Stimulated activated CD8-positive, alpha-beta memory T cell treated with anti-CD3 and anti-CD28 coated beads, Interleukin-4, amount 100 ng/mL, for 1 hour (primary cell): ENCODE data around the gene COG5.

Experiments
- DNase-seq, 2 donors: peaks; one replicate each; pipeline ENCODE4 v3.0.0-alpha.2; 2020; ENCODE audit warnings: low read depth in 2 of 2, low spot score in 1 of 2

Gene COG5

DNA sequence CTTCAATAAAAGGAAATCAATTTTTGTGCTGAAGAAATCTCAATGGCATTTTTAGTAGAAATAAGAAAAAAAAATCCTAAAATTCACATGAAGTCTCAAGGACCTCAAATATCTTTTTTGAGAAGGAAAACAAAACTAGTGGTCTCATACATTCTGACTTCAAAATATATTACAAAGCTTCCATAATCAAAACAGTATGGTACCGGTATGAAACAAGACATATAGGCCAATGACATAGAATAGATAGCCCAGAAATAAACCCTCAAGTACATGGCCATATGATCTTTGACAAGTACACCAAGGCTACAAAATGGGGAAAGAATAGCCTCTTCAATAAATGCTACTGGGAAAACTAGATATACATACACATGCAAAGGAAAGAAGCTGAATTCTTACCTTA, 225.6 kb downstream of the COG5 start:
- DNase-seq = no peak

DNA sequence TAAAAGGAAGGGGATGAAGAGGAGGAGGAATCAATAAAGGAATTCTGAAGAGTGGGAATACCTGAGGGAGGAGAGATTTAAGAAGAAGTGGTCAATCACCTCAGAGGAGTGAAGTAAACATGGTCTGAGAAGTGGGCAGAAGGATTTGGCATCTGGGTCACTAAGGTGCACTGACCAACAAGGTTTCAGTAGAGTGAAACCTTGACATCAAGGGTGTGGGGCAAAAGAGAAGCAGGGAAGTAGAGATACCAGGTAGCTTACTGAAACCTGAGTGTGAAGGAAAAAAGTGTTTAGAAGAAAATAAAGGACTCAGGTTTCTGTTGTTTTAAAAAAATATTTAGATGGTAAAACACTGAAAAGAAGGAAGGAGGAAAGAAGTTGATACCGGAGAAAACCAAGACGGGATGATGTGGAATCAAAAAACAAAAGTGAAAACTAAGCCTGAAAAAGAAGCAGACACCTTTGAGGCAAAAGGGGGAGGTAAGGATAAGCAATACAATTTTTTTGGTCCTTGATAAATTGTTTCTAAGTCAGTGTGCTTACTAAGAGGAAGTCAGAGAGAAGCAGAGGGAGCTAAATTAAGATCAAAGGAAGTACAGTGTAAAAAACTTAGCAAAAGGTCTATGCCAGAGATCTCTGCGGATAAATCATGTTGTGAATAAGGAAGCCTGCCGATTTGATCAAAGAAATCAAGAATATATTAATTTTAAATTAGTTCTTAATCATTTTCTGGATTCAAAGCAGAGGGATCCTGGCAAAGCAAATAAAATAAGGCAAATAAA, 231.0 kb downstream of the COG5 start:
- DNase-seq = no peak

DNA sequence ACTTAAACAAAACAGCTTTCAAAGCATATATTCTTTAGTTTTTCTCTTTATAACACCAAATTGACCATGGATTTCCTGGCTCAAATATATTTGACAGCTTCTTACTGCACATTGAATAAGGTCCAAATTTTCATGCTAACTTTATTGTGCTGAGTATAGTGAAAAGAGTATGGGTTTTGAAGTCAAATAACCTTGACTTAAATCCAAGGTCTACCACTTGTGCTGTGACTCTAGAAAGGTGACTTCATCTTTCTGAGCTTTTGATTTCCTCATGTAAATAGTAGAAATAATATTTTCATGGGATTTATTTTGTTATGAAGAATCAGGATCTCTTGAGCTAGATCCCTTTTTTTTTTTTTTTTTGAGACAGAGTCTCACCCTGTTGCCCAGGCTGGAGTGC, 233.2 kb downstream of the COG5 start:
- no peak for DNase-seq

DNA sequence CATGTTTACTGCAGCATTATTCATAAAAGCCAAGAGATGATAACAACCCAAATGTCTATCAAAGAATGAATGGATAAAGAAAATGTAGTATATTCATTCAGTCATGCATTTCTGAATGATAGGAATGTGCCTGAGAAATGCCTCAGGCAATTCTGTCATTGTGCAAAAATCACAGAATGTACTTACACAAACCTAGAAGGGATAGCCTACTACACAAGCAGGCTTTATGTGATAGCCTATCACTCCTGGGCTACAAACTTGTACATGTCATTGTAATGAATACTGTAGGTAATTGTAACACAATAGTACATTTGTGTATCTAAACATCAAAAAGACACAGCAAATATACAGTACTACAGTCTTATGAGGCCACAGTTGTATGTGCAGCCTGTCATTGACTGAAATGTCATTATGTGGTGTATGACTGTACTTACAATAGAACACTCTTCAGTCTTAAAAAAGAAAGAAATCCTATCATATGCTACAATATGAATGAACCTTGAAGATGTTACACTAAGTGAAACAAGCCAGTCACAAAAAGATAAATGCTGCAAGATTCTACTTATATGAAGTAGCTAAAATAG, 235.6 kb downstream of the COG5 start:
- no peak for DNase-seq

DNA sequence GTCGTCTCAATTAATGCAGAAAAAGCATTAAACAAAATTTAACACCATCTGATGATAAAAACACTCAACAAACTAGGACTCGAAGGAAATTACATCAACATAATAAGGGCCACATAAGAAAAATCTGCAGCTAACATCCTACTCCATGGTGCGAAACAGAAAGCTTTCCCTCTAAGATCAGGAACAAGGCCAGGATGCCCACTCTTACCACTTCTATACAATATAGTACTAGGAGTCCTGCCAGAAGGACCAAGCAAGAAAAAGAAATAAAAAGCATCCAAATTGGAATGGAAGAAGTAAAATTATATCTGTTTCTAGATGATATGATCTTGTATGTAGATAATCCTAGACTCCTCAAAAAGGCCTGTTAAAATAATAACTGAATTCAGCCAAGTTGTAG, 237.7 kb downstream of the COG5 start:
- DNase-seq = no peak

GRCh38 chr7:107322015-107322414, 241.7 kb downstream of the COG5 start:
- no peak for DNase-seq

- no peak for DNase-seq
Measured at GRCh38 chr7:107321611-107322010, 242.1 kb downstream of the COG5 start.

DNA sequence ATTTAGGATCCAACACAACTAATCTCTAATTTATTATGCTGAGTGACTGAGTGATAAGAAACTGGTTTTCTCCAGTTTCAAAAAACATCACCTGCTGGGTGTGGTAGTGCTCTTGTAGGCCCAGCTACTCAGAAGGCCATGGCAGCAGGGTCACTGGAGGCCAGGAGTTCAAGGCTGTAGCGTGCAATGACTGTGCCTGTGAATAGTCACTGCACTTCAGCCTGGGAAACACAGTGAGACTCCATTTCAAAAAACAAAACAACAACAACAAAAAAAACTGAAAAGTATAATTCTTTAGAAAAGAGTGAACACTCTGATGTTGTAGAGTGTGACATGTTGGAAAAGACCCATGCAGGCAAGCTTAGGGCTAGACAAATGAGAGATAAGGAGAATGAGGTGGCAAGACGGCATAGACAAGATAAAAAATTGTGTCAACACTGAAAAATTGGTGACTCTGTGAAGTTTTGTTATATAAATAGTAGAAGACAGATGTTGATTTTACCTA, 243.9 kb downstream of the COG5 start:
- no peak for DNase-seq

- DNase-seq = no peak
Measured at GRCh38 chr7:107318523-107319160, 245.1 kb downstream of the COG5 start.

GRCh38 chr7:107315716-107316220, 248.0 kb downstream of the COG5 start:
- DNase-seq = no peak

DNA sequence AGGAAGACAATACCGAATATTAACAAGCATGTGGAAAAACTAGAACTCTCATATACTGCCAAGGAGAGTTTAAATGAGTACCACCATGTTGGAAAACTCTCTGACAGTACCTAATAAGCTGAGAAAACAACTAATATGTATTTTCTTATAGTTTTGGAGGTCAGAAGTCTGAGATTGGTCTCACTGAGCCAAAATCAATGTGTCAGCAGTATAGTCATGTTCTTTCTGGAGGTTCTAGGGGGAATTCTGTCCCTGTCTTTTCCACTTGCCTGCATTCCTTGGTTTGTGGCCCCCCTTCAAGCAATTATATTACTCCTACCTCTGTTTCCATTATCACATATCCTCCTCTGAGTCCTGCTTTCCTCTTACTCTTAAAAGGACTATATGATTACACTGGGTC, 250.4 kb downstream of the COG5 start:
- no peak for DNase-seq

DNA sequence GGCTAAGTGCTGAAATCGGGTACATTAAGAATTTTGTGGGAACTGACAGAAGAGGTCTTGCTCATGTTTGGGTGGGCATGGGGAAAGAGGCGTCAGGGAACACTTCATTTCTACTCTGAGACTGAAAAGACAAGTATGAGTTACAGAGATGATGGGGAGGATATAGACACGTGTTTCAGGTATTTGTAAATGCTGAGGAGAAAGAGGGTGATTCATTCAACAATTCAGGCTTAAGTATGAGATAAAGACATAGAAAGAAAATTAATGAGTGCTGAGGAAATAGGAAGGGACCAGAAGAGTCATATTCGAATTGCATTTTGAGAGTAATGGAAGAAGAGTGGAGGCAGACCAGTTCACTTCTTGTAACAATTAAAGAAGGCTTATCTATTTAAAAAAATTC, 251.3 kb downstream of the COG5 start:
- no peak for DNase-seq

GRCh38 chr7:107309296-107309695, 254.4 kb downstream of the COG5 start:
- no peak for DNase-seq

- DNase-seq = no peak
Measured at GRCh38 chr7:107304636-107305035, 259.1 kb downstream of the COG5 start.

- DNase-seq = no peak
Measured at GRCh38 chr7:107304063-107304462, 259.7 kb downstream of the COG5 start.

GRCh38 chr7:107302250-107302847, 261.4 kb downstream of the COG5 start:
- DNase-seq = no peak

GRCh38 chr7:107294182-107294581, 269.5 kb downstream of the COG5 start:
- no peak for DNase-seq

DNA sequence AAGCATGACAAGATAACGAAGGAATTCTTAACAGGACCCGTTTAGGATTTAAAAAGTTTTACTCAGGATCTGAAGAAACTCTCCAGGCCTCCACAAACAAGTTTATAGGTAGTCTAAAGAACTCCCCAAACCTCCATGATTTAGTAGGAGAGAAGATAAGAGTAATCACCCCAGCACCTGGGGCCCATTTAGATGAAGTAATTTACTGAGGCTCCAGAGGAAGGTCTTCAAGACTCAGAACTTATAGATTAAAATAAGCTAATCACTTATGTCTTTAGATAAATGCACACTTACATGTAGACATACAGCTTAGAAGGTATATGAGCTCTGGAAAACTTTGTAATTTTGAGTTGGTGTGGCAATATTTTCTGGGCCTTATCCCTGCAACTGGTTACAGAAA, 271.1 kb downstream of the COG5 start:
- DNase-seq = no peak

GRCh38 chr7:107291434-107291833, 272.3 kb downstream of the COG5 start:
- no peak for DNase-seq

GRCh38 chr7:107286751-107287621, 276.7 kb downstream of the COG5 start:
- no peak for DNase-seq
